Immature natural killer cell (primary cell): ENCODE measurements around the gene PBX1. TPM values are rescaled to one million over a fixed set of nuclear protein-coding genes. Genes with fewer than 3 reads are reported as not detected.

ENCODE experiments used
- DNase-seq, 3 donors: peaks; one replicate each; pipeline ENCODE4 v3.0.0; 2022; ENCODE audit warnings: mixed read lengths in 1 of 3
- H3K27ac Mint-ChIP-seq, 6 donors: one replicate each; pipeline ENCODE4 v1.8.0; 2020; ENCODE audit warnings: mixed read lengths in 6 of 6, mild to moderate bottlenecking in 5 of 6, inconsistent platforms in 4 of 6, moderate library complexity in 3 of 6
- H3K27me3 Mint-ChIP-seq, 3 donors: one replicate each; pipeline ENCODE4 v1.8.0; 2020 to 2021; ENCODE audit warnings: low read depth in 3 of 3, mild to moderate bottlenecking in 3 of 3, mixed read lengths in 3 of 3, moderate library complexity in 3 of 3, inconsistent platforms in 1 of 3
- H3K36me3 Mint-ChIP-seq, 3 donors: one replicate each; pipeline ENCODE4 v1.8.0; 2020; ENCODE audit warnings: mixed read lengths in 3 of 3, inconsistent platforms in 2 of 3, mild to moderate bottlenecking in 2 of 3
- H3K4me1 Mint-ChIP-seq, 2 donors: one replicate each; pipeline ENCODE4 v1.8.0; 2020; ENCODE audit warnings: inconsistent platforms in 2 of 2, mild to moderate bottlenecking in 2 of 2, mixed read lengths in 2 of 2, moderate library complexity in 1 of 2
- H3K4me3 Mint-ChIP-seq, 5 donors: one replicate each; pipeline ENCODE4 v1.8.0; 2020; ENCODE audit warnings: mild to moderate bottlenecking in 5 of 5, mixed read lengths in 5 of 5, inconsistent platforms in 3 of 5, moderate library complexity in 3 of 5
- H3K9me3 Mint-ChIP-seq, 6 donors: one replicate each; pipeline ENCODE4 v1.8.0; 2020; ENCODE audit warnings: mild to moderate bottlenecking in 6 of 6, mixed read lengths in 6 of 6, inconsistent platforms in 4 of 6, moderate library complexity in 3 of 6
- polyA plus RNA-seq, 3 donors: library from polyadenylated mRNA; unstranded; fragments of 300-500 nt; fragmentation: Illumina TruSeq; gene quantifications; one replicate each; pipeline ENCODE4 v1.2.3, GENCODE V29; 2021

The PBX1 gene
- polyA plus RNA-seq, 3 donors from 2014 or later, result 0.40 to 0.72 TPM; not detected in 1

DNA sequence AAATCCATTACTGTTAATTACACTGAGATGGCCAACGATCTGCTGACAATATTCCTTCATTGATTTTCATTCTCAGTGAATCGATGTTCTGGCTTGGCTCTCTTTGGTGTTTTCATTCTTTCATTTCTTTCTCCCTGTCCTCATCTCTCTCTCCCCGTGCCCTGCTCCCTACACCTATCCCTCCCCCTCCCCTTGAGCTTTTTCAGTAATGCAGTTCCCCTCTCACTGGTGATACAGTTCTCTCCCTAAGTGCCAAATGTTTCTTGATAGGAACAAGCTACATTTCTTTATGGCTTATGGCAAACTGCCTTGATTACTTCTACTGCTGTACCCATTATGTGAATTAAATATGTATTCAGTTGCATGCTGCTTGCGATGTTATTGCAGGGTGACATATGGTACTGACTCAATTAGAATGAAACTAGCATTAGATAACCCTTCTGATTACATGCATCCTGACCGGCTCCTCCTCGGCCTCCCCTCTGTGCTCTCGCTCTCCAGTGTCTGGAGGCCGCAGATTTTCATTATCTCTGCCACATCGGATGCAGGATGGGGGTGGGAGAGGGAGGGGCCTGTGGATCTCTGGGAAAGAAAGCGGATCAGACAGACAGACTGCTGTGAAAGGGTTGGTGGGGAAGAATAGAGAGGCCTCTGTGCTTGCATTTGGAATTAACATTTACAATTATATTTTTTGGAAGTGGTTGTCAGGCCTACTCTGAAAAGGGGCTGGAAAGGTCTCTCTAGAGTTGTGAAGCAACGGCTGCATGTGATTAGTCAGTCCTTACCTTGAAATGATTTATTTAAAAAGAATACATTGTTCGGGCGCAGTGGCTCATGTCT, 130.9 kb downstream of the PBX1 start:
- Mint-ChIP-seq H3K4me3 (no peak overlapping the region), H3K27me3 (peaks cover 3 to 4% (median 3%) of the 10 kb centered on the region in 3 donors), H3K36me3 (no peaks in the 10 kb centered on the region), H3K27ac (no peak overlapping the region), H3K4me1 (peaks cover 5 to 10% of the 10 kb centered on the region in 2 donors), H3K9me3 (no peaks in the 10 kb centered on the region)
- DNase-seq, result no peak

- peaks cover 0 to 3% (median 0%) of the 10 kb centered on the region in 3 donors for H3K27me3 Mint-ChIP-seq
- H3K9me3 Mint-ChIP-seq, result no peaks in the 10 kb centered on the region
- no peaks in the 10 kb centered on the region for H3K36me3 Mint-ChIP-seq
- H3K4me1 Mint-ChIP-seq, result no peaks in the 10 kb centered on the region
- no peak overlapping the region for H3K27ac Mint-ChIP-seq
- no peak overlapping the region for H3K4me3 Mint-ChIP-seq
- no peak for DNase-seq
These were observed 133.4 kb downstream of the PBX1 start for GRCh38 chr1:164692420-164692819.

GRCh38 chr1:164693564-164694359, 134.8 kb downstream of the PBX1 start:
- no peaks in the 10 kb centered on the region for H3K9me3 Mint-ChIP-seq
- DNase-seq, result no peak
- no peak overlapping the region for H3K4me3 Mint-ChIP-seq
- H3K4me1 Mint-ChIP-seq, result no peaks in the 10 kb centered on the region
- H3K27me3 Mint-ChIP-seq, result no peaks in the 10 kb centered on the region
- no peak overlapping the region for H3K27ac Mint-ChIP-seq
- H3K36me3 Mint-ChIP-seq, result no peaks in the 10 kb centered on the region

DNA sequence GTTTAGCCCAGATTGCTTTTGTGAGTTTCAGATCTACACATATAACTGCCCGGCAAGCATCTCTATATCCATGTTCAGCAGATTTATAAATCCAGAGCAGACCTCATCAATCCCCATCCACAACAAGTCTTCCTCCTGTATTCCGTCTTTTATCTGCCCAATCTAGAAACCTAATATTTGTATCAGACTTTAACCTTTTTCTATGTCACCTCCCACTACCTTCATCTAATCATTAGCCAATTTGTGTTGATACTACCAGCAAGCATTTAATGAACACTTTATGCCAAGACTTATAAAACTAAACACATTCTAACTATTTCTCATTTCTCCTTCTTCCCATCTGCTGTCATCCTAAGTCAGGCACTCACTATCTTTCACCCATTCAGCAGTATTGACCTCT, 135.5 kb downstream of the PBX1 start:
- Mint-ChIP-seq H3K36me3 (no peaks in the 10 kb centered on the region), H3K27ac (no peak overlapping the region), H3K4me3 (no peak overlapping the region), H3K27me3 (no peaks in the 10 kb centered on the region), H3K9me3 (no peaks in the 10 kb centered on the region), H3K4me1 (no peaks in the 10 kb centered on the region)
- no peak for DNase-seq

DNA sequence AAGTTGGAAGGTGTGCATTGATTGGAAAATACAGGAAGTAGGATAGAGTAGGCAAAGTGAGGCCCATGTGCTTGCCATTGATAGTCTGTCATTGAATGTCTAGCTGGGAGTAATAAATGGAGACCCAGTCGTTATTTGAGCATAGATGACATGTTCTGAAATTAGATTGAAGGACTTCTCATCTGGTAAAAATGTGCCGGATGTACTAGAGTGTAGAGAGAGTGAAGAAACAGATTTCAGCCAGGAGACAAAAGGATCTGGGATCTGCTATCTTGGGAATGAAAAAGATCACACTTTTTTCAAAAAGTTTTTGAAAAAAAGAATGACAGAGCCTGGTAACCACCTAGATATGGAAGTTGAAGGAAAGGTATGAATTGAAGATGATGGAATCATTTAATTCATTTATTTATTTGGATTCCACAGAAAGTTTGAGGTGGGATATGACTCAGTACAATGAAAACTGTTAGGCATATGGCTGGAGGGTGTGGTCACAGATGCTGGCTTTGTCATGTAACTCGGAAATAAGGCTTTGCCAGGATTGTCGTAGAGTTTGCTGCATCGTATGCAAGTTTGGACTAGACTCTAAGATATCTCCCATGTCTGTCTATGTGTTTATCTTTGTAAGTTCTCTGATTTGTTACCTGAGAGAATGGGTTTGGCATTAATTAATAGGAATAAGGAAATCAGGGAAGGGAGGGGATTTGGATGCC, 137.1 kb downstream of the PBX1 start:
- Mint-ChIP-seq H3K27ac (no peak overlapping the region), H3K9me3 (no peaks in the 10 kb centered on the region), H3K4me1 (no peaks in the 10 kb centered on the region), H3K27me3 (peaks cover 0 to 2% (median 0%) of the 10 kb centered on the region in 3 donors), H3K4me3 (no peak overlapping the region), H3K36me3 (no peaks in the 10 kb centered on the region)
- no peak for DNase-seq

- H3K4me1 Mint-ChIP-seq, result no peaks in the 10 kb centered on the region
- no peaks in the 10 kb centered on the region for H3K9me3 Mint-ChIP-seq
- no peak overlapping the region for H3K27ac Mint-ChIP-seq
- peaks cover 0 to 2% (median 2%) of the 10 kb centered on the region in 3 donors for H3K27me3 Mint-ChIP-seq
- no peak for DNase-seq
- H3K36me3 Mint-ChIP-seq, result no peaks in the 10 kb centered on the region
- H3K4me3 Mint-ChIP-seq, result no peak overlapping the region
These were observed 141.0 kb downstream of the PBX1 start for GRCh38 chr1:164699815-164700491.

- H3K36me3 Mint-ChIP-seq, result no peaks in the 10 kb centered on the region
These were observed 141.7 kb downstream of the PBX1 start for GRCh38 chr1:164700683-164701082.

DNA sequence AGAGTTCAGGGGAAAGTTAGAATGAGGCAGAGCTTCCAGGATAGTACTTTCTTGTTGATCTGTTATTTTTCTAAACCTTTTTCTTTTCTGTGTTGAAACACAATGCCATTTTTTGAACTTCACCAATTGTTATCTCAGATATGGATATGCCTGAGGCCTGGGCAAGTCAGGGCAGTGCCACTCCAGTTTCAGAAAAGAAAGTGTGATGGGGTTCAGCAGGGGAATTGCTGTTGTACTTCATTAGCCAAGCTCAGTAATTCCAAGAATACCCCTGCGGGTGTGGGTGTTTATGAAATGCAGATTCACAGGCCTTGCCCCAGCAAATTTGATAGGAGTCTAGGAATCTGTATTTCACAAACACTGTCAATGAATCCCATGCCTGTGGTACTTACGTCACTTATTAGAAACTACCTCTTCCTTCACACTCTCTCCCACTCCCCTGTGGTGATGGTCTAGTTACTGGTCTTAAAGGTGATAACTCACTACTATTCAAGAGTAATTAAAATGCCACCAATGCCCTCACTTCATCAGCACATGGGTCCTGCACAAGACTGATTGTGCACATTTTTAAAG, 142.3 kb downstream of the PBX1 start:
- H3K36me3 Mint-ChIP-seq, result no peaks in the 10 kb centered on the region

More at GRCh38 chr1:164700683-164701082, 141.7 kb downstream of the PBX1 start:
- Mint-ChIP-seq H3K27me3 (peaks cover 0 to 2% (median 2%) of the 10 kb centered on the region in 3 donors), H3K4me1 (peaks cover 0 to 2% of the 10 kb centered on the region in 2 donors), H3K27ac (no peak overlapping the region), H3K4me3 (no peak overlapping the region), H3K9me3 (no peaks in the 10 kb centered on the region)
- no peak for DNase-seq

GRCh38 chr1:164702216-164702615, 143.2 kb downstream of the PBX1 start:
- no peak for DNase-seq
- no peak overlapping the region for H3K4me3 Mint-ChIP-seq
- no peaks in the 10 kb centered on the region for H3K9me3 Mint-ChIP-seq
- no peaks in the 10 kb centered on the region for H3K36me3 Mint-ChIP-seq
- H3K27ac Mint-ChIP-seq, result no peak overlapping the region
- H3K4me1 Mint-ChIP-seq, result peaks cover 12 to 17% of the 10 kb centered on the region in 2 donors
- peaks cover 2 to 5% (median 5%) of the 10 kb centered on the region in 3 donors for H3K27me3 Mint-ChIP-seq

More for the DNA sequence above, 142.3 kb downstream of the PBX1 start:
- H3K27me3 Mint-ChIP-seq, result peaks cover 0 to 2% (median 2%) of the 10 kb centered on the region in 3 donors
- peaks cover 2 to 8% of the 10 kb centered on the region in 2 donors for H3K4me1 Mint-ChIP-seq
- no peak for DNase-seq
- no peaks in the 10 kb centered on the region for H3K9me3 Mint-ChIP-seq
- H3K27ac Mint-ChIP-seq, result no peak overlapping the region
- no peak overlapping the region for H3K4me3 Mint-ChIP-seq

DNA sequence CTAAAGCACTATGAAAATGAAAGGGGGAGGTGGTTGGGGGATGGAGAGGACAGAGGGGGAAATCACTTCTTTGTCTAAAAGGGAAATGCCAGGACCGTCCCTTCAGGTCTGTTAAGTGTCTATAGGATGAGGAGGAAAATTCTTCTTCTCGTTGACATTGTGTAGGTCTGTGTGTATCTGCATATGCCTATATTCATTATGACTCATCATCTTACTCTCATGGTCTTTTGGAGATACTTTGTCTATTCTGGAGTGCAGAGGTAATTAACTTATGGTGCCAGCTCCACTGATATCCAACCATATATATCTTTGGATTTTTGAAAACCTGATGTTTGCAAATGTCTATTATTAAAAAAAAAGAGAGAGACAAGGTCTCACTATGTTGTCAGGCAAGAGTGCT, 143.7 kb downstream of the PBX1 start:
- Mint-ChIP-seq H3K9me3 (no peaks in the 10 kb centered on the region), H3K27ac (no peak overlapping the region), H3K36me3 (no peaks in the 10 kb centered on the region), H3K4me3 (no peak overlapping the region), H3K27me3 (peaks cover 2 to 7% (median 6%) of the 10 kb centered on the region in 3 donors), H3K4me1 (peaks cover 16 to 22% of the 10 kb centered on the region in 2 donors)
- DNase-seq, result no peak

DNA sequence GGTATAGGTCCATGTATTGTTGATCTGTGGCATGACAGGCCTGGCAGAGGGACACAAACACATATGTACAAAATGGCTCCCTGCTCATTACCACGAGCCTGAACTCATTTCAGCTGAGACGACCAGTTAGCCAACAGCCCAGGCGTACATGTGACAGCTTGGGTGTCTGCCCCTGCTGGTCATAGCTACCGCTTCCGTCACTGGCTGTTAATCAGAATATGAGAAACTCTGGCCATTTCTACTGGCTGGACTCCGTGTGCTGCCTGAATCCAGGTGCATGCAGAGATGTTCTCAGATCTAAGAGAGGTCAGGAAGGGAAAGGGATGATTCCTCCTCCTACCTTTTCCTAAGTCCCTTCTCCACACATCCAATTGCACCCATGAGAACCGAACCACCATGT, 144.5 kb downstream of the PBX1 start:
- Mint-ChIP-seq H3K27ac (no peak overlapping the region), H3K27me3 (peaks cover 2 to 9% (median 9%) of the 10 kb centered on the region in 3 donors), H3K4me1 (peaks cover 20 to 26% of the 10 kb centered on the region in 2 donors), H3K36me3 (no peaks in the 10 kb centered on the region), H3K4me3 (no peak overlapping the region), H3K9me3 (no peaks in the 10 kb centered on the region)
- DNase-seq, result no peak

- Mint-ChIP-seq H3K27me3 (peaks cover 2 to 9% (median 9%) of the 10 kb centered on the region in 3 donors), H3K9me3 (no peaks in the 10 kb centered on the region), H3K36me3 (no peaks in the 10 kb centered on the region), H3K4me3 (no peak overlapping the region), H3K27ac (no peak overlapping the region), H3K4me1 (peaks cover 20 to 26% of the 10 kb centered on the region in 2 donors)
- DNase-seq, result no peak
These were observed 145.0 kb downstream of the PBX1 start for GRCh38 chr1:164703960-164704411.

- no peak for DNase-seq
- no peaks in the 10 kb centered on the region for H3K9me3 Mint-ChIP-seq
- H3K4me3 Mint-ChIP-seq, result no peak overlapping the region
- H3K27me3 Mint-ChIP-seq, result peaks cover 2 to 9% (median 7%) of the 10 kb centered on the region in 3 donors
- no peaks in the 10 kb centered on the region for H3K36me3 Mint-ChIP-seq
- peaks cover 20 to 26% of the 10 kb centered on the region in 2 donors for H3K4me1 Mint-ChIP-seq
- H3K27ac Mint-ChIP-seq, result no peak overlapping the region
These were observed 146.0 kb downstream of the PBX1 start for GRCh38 chr1:164704954-164705353.
